NB4 (cell line): Measurements from ENCODE around the gene DENND1A.

ENCODE experiments used
- DNase-seq: peaks from one replicate; pipeline ENCODE4 v3.0.0; 2010; ENCODE audit warnings: low read depth
- H3K4me3 ChIP-seq: one replicate; pipeline ENCODE4 v1.5.1; 2011; ENCODE audit warnings: mild to moderate bottlenecking, low read depth, low read length, moderate library complexity
- CTCF ChIP-seq: IDR thresholded peaks from one replicate; pipeline ENCODE4 v1.5.1; 2012; ENCODE audit warnings: low read depth, low read length
- MYC ChIP-seq: IDR thresholded peaks from 2 replicates; pipeline ENCODE4 v1.6.1; 2011; ENCODE audit warnings: low read depth, low read length
- POLR2A ChIP-seq: IDR thresholded peaks from 2 replicates; pipeline ENCODE4 v1.6.1; 2011; ENCODE audit warnings: mild to moderate bottlenecking; ENCODE audit not compliant: insufficient read length; ENCODE audit errors: extremely low read depth
- TF ChIP-seq, protein P1 (sequence below): IDR thresholded peaks from 2 replicates; pipeline ENCODE4 v1.6.1; 2011; ENCODE audit warnings: low read depth, low read length

The DENND1A gene

GRCh38 chr9:123346826-123347225 lies 583.1 kb downstream of the DENND1A start:
- TF ChIP-seq, protein P1, sequence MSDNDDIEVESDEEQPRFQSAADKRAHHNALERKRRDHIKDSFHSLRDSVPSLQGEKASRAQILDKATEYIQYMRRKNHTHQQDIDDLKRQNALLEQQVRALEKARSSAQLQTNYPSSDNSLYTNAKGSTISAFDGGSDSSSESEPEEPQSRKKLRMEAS, result no peak
- no peak for TF ChIP-seq CTCF
- no peak for TF ChIP-seq POLR2A
- no peak for TF ChIP-seq MYC
- H3K4me3 ChIP-seq, result no peak overlapping the region
- DNase-seq, result no peak

GRCh38 chr9:123346026-123346425 lies 583.9 kb downstream of the DENND1A start:
- no peak for TF ChIP-seq MYC
- DNase-seq, result no peak
- H3K4me3 ChIP-seq, result no peak overlapping the region

DNA sequence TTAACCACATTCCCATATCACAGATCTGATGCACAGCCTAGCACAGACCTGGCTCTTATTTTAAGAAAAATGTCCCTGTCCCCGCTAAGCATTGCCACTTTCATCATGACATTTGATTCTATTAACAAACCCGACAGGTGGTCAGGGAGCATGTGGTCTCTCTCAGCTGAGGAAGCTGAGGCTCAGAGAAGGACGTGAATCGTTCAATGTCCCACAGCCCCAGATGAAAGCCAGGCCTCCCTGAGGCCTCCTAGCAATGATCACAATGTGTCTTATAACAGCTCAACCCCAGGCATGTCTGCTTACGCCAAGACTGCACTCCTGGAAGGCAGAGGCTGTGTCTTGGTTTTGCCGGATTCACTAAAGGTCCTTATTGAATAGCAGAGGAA lies 584.4 kb downstream of the DENND1A start:
- DNase-seq, result no peak
- no peak overlapping the region for H3K4me3 ChIP-seq
- TF ChIP-seq POLR2A (no peak), CTCF (no peak), MYC (no peak)
- TF ChIP-seq, protein P1, result no peak

- no peak for TF ChIP-seq POLR2A
- TF ChIP-seq MYC, result no peak
- no peak for TF ChIP-seq CTCF
- TF ChIP-seq, protein P1, result no peak
- peak; percentile 28 for DNase-seq
- no peak overlapping the region for H3K4me3 ChIP-seq
Measured at GRCh38 chr9:123344192-123344949, 585.6 kb downstream of the DENND1A start.

DNA sequence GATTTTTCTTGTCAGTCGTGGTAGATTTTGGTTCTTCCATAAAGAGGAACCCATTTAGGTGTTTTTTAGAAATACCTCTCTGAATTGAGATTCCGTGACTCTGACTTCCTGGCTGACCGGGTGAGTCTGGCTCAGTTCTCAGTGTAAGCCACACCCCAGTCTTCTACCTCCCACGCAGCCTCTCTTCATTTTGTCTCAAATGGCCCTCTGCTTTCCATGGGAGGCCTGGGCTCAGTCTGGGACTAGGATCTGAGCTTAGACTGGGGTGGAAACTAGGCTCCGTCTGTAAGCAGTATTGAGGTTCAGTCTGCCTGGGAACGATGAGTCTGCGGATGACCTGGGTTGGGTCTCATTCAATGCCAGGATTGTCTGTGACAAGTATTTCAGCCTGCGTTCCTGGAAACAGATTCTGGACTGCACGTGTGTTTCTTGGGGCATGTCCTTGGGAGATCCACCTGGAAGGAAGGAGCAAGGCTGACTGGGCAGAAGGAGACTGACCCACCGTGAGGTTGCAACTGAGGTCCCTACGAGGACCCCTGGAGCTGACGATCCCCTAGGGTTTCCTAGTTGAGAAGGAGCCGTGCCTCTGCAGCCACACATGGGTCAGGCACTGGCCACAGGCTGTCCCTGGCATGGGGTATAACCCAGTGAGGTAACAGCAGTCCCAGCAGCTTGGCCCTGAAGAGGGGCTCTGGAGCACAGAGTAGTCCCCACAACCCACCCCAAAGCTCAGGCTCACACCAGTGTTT lies 586.3 kb downstream of the DENND1A start:
- peak; percentile 37 for DNase-seq
- TF ChIP-seq POLR2A (no peak), MYC (no peak), CTCF (no peak)
- TF ChIP-seq, protein P1, result no peak
- no peak overlapping the region for H3K4me3 ChIP-seq

GRCh38 chr9:123342247-123342646 lies 587.7 kb downstream of the DENND1A start:
- no peak for TF ChIP-seq CTCF
- no peak for TF ChIP-seq POLR2A
- TF ChIP-seq, protein P1, result no peak
- no peak for TF ChIP-seq MYC
- H3K4me3 ChIP-seq, result no peak overlapping the region
- DNase-seq, result no peak
